ENCODE measurements around the gene GULP1.

- TF ChIP-seq ZNF331 (CRISPR knock-in tag; IDR thresholded peaks at IDR 0.05) = no peak
- no peak for TF ChIP-seq TCF12 (IDR thresholded peaks at IDR 0.05)
- no peak for TF ChIP-seq TCF12 (CRISPR knock-in tag; IDR thresholded peaks at IDR 0.05)
- TF ChIP-seq GABPA (IDR thresholded peaks at IDR 0.05; ENCODE audit: low read depth, low read length) = no peak
- no peak for TF ChIP-seq GABPA (CRISPR knock-in tag; IDR thresholded peaks at IDR 0.05; ENCODE audit: low read depth)
- TF ChIP-seq MXI1 (IDR thresholded peaks at IDR 0.05; ENCODE audit: borderline replicate concordance, low read depth, low read length) = no peak
- TF ChIP-seq ZNF337 (CRISPR knock-in tag; IDR thresholded peaks at IDR 0.05; ENCODE audit: borderline replicate concordance, low read depth) = no peak
- no peak for TF ChIP-seq ATAD3A (CRISPR knock-in tag; IDR thresholded peaks at IDR 0.05)
- TF ChIP-seq IKZF1 (IDR thresholded peaks at IDR 0.05) = no peak
- no peak for TF ChIP-seq ZSCAN5A (CRISPR knock-in tag; IDR thresholded peaks at IDR 0.05; ENCODE audit: borderline replicate concordance)
- no peak for TF ChIP-seq MIXL1 (CRISPR knock-in tag; IDR thresholded peaks at IDR 0.05)
- no peak for TF ChIP-seq NFRKB (IDR thresholded peaks at IDR 0.05)
Measured at GRCh38 chr2:188410504-188411235, 119.0 kb downstream of the GULP1 start.

Measured in HepG2 (cell line).